KG1 (cell line): ENCODE results near the gene TLE2.

Experiments
- DNase-seq: peaks from one replicate; lab custom pipeline; 2025; lab: John Stamatoyannopoulos, UW

Gene TLE2

DNA sequence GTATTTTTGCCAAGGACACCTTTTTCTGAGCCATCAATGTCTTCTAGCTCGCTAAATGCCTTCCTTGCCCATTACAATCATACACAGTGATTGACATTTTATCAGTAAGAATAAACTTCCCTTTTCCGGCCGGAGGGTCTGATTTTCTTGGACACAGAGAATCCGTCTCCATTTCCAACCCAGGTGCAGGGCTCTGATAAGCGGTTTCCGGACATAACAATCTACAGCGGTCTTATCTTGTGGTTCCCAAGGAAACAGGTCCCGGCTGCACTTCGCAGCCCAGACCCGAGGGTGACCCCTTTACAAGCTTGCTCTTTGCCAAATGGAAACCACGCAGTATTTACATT lies 79.2 kb downstream of the TLE2 start:
- DNase-seq: peak; percentile 66
